Measurements from ENCODE around the gene DCLRE1A. TPM values are rescaled to one million over a fixed set of nuclear protein-coding genes. Genes with fewer than 3 reads are reported as not detected.

The DCLRE1A gene
- total RNA-seq, 1 donor from 2014 or later = 6.7 TPM

DNA sequence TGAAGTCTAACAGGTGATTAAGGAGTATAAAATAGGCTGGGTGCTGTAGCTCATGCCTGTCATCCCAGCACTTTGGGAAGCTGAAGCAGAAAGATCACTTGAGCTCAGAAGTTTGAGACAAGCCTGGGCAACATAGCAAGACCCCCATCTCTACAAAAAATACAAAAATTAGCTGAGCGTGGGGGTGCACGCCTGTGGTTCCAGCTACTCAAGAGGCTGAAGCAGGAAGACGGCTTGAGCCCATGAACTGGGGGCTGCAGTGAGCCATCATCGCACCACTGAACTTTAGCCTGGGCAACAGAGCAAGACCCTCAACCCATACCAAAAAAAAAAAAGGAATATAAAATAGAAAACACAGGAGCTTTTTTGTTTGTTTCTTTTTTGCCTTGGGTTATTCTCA lies 47.4 kb downstream of the DCLRE1A start:
- no peak overlapping the region for H3K27ac Mint-ChIP-seq
- peaks cover 23% of the 10 kb centered on the region for H3K27me3 Mint-ChIP-seq (ENCODE audit: low read depth)
- H3K4me1 Mint-ChIP-seq = peaks cover 7% of the 10 kb centered on the region
- H3K4me3 Mint-ChIP-seq = no peak overlapping the region
- no peaks in the 10 kb centered on the region for H3K36me3 Mint-ChIP-seq
- no peaks in the 10 kb centered on the region for H3K9me3 Mint-ChIP-seq
- TF ChIP-seq, protein P1, sequence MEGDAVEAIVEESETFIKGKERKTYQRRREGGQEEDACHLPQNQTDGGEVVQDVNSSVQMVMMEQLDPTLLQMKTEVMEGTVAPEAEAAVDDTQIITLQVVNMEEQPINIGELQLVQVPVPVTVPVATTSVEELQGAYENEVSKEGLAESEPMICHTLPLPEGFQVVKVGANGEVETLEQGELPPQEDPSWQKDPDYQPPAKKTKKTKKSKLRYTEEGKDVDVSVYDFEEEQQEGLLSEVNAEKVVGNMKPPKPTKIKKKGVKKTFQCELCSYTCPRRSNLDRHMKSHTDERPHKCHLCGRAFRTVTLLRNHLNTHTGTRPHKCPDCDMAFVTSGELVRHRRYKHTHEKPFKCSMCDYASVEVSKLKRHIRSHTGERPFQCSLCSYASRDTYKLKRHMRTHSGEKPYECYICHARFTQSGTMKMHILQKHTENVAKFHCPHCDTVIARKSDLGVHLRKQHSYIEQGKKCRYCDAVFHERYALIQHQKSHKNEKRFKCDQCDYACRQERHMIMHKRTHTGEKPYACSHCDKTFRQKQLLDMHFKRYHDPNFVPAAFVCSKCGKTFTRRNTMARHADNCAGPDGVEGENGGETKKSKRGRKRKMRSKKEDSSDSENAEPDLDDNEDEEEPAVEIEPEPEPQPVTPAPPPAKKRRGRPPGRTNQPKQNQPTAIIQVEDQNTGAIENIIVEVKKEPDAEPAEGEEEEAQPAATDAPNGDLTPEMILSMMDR (IDR thresholded peaks at IDR 0.05; ENCODE audit: unreplicated experiment) = no peak
- DNase-seq (ENCODE audit: low spot score in 2 of 2, unreplicated experiment in 2 of 2) = no peak

DNA sequence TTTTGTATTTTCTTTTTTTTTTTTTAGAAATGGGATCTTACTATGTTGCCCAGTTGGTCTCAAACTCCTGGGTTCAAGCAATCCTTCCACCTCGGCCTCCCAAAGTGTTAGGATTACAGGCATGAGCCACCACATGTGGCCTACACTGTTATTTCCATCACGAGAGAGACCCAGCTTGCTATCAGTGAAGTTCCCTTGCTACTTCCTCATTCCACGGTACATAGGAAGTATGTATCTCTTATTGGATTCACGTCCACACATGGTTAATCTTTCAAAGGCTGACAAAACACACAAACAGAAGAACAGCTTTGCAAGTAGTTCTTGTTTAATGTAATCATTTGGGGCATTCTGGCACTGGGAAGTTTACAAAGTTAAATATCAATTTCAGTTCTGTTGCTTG lies 50.9 kb downstream of the DCLRE1A start:
- Mint-ChIP-seq H3K9me3 (no peaks in the 10 kb centered on the region), H3K27ac (no peak overlapping the region), H3K36me3 (no peaks in the 10 kb centered on the region), H3K27me3 (ENCODE audit: low read depth) (peaks cover 9% of the 10 kb centered on the region), H3K4me3 (no peak overlapping the region), H3K4me1 (peaks cover 7% of the 10 kb centered on the region)
- TF ChIP-seq, protein P1 (IDR thresholded peaks at IDR 0.05; ENCODE audit: unreplicated experiment) = no peak
- DNase-seq (ENCODE audit: low spot score in 2 of 2, unreplicated experiment in 2 of 2) = no peak

GRCh38 chr10:113801569-113801968 lies 52.3 kb downstream of the DCLRE1A start:
- Mint-ChIP-seq H3K27ac (no peak overlapping the region), H3K27me3 (ENCODE audit: low read depth) (peaks cover 20% of the 10 kb centered on the region), H3K36me3 (no peaks in the 10 kb centered on the region), H3K4me3 (no peak overlapping the region), H3K4me1 (peaks cover 7% of the 10 kb centered on the region), H3K9me3 (no peaks in the 10 kb centered on the region)
- DNase-seq (ENCODE audit: low spot score in 2 of 2, unreplicated experiment in 2 of 2) = no peak
- TF ChIP-seq, protein P1 (IDR thresholded peaks at IDR 0.05; ENCODE audit: unreplicated experiment) = no peak

GRCh38 chr10:113791691-113792090 lies 62.2 kb downstream of the DCLRE1A start:
- TF ChIP-seq, protein P1 (IDR thresholded peaks at IDR 0.05; ENCODE audit: unreplicated experiment) = no peak
- Mint-ChIP-seq H3K9me3 (no peaks in the 10 kb centered on the region), H3K27ac (no peak overlapping the region)

GRCh38 chr10:113788604-113789083 lies 65.2 kb downstream of the DCLRE1A start:
- Mint-ChIP-seq H3K27ac (no peak overlapping the region), H3K4me3 (no peak overlapping the region), H3K9me3 (no peaks in the 10 kb centered on the region), H3K27me3 (ENCODE audit: low read depth) (peaks cover 5% of the 10 kb centered on the region), H3K4me1 (no peaks in the 10 kb centered on the region), H3K36me3 (no peaks in the 10 kb centered on the region)
- DNase-seq (ENCODE audit: low spot score in 2 of 2, unreplicated experiment in 2 of 2) = no peak
- TF ChIP-seq, protein P1 (IDR thresholded peaks at IDR 0.05; ENCODE audit: unreplicated experiment) = no peak

More at GRCh38 chr10:113791691-113792090, 62.2 kb downstream of the DCLRE1A start:
- H3K36me3 Mint-ChIP-seq = no peaks in the 10 kb centered on the region
- H3K4me1 Mint-ChIP-seq = no peaks in the 10 kb centered on the region
- peaks cover 33% of the 10 kb centered on the region for H3K27me3 Mint-ChIP-seq (ENCODE audit: low read depth)
- DNase-seq (ENCODE audit: low spot score in 2 of 2, unreplicated experiment in 2 of 2) = no peak
- no peak overlapping the region for H3K4me3 Mint-ChIP-seq

Other genes with a start within 250 kb of the DCLRE1A start
- not detected in 3 replicates for gene NRAP, start 190.0 kb downstream of the DCLRE1A start, total RNA-seq
- 11.8 to 13.3 TPM (median 11.9 TPM) in 3 replicates for gene CASP7, start 174.2 kb downstream of the DCLRE1A start, total RNA-seq
- gene PLEKHS1, start 102.4 kb downstream of the DCLRE1A start, total RNA-seq = not detected in 3 replicates
- gene NHLRC2, start 579 bp upstream of the DCLRE1A start, total RNA-seq = 39.9 to 42.7 TPM (median 42.2 TPM) in 3 replicates
- 0.07 to 0.18 TPM in 2 of 3 replicates, not detected in the other for gene ADRB1, start 189.8 kb upstream of the DCLRE1A start, total RNA-seq

Measured in mesothelial cell of epicardium (in vitro differentiated cells).